ENCODE data around the gene GNB1L. TPM values are rescaled to one million over a fixed set of nuclear protein-coding genes. Genes with fewer than 3 reads are reported as not detected.

The GNB1L gene
- total RNA-seq, 1 donor from 2014 or later = 3.0 TPM

- no peak overlapping the region for H3K9ac ChIP-seq
- H3K79me2 ChIP-seq (ENCODE audit: low read depth) = no peaks in the 10 kb centered on the region
- H3K4me1 ChIP-seq = no peaks in the 10 kb centered on the region
- no peaks in the 10 kb centered on the region for H3K36me3 ChIP-seq
- H3K4me2 ChIP-seq = no peak overlapping the region
- H3K27ac Mint-ChIP-seq = peak overlapping the region; percentile 43
- no peaks in the 10 kb centered on the region for H3K27me3 Mint-ChIP-seq (ENCODE audit: insufficient read depth, low read depth)
- H3K9me3 Mint-ChIP-seq = no peaks in the 10 kb centered on the region
- H3K9me3 ChIP-seq (ENCODE audit: low read depth) = no peaks in the 10 kb centered on the region
- H2AFZ ChIP-seq (replicated peaks) = no peak overlapping the region
- H3K36me3 Mint-ChIP-seq = no peaks in the 10 kb centered on the region
- TF ChIP-seq EZH2 (IDR thresholded peaks at IDR 0.05) (no peak), EZH2phosphoT487 (IDR thresholded peaks at IDR 0.05) (no peak)
- TF ChIP-seq, protein P1, sequence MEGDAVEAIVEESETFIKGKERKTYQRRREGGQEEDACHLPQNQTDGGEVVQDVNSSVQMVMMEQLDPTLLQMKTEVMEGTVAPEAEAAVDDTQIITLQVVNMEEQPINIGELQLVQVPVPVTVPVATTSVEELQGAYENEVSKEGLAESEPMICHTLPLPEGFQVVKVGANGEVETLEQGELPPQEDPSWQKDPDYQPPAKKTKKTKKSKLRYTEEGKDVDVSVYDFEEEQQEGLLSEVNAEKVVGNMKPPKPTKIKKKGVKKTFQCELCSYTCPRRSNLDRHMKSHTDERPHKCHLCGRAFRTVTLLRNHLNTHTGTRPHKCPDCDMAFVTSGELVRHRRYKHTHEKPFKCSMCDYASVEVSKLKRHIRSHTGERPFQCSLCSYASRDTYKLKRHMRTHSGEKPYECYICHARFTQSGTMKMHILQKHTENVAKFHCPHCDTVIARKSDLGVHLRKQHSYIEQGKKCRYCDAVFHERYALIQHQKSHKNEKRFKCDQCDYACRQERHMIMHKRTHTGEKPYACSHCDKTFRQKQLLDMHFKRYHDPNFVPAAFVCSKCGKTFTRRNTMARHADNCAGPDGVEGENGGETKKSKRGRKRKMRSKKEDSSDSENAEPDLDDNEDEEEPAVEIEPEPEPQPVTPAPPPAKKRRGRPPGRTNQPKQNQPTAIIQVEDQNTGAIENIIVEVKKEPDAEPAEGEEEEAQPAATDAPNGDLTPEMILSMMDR (IDR thresholded peaks at IDR 0.05) = no peak
- H4K20me1 ChIP-seq (ENCODE audit: low read depth) = no peaks in the 10 kb centered on the region
- no peak for DNase-seq (ENCODE audit: low spot score)
- H3F3A ChIP-seq (ENCODE audit: low read depth) = no peaks in the 10 kb centered on the region
- no peaks in the 10 kb centered on the region for H3K27me3 ChIP-seq
- H3K4me1 Mint-ChIP-seq = peaks cover 11% of the 10 kb centered on the region
- H3K4me3 Mint-ChIP-seq = no peak overlapping the region
- no peak overlapping the region for H3K27ac ChIP-seq
- no peak overlapping the region for H3K4me3 ChIP-seq
Measured at GRCh38 chr22:19814428-19814827, 40.2 kb downstream of the GNB1L start.

- no peaks in the 10 kb centered on the region for H3K27me3 Mint-ChIP-seq (ENCODE audit: insufficient read depth, low read depth)
Measured at GRCh38 chr22:19812910-19813309, 41.8 kb downstream of the GNB1L start.

GRCh38 chr22:19811811-19812771 lies 42.6 kb downstream of the GNB1L start:
- Histone ChIP-seq H3K9me3 (ENCODE audit: low read depth) (no peaks in the 10 kb centered on the region), H3K27me3 (no peaks in the 10 kb centered on the region), H4K20me1 (ENCODE audit: low read depth) (no peaks in the 10 kb centered on the region), H3K27ac (no peak overlapping the region), H3K4me2 (no peak overlapping the region), H3K4me3 (no peak overlapping the region), H3K4me1 (no peaks in the 10 kb centered on the region), H3K36me3 (no peaks in the 10 kb centered on the region), H3K9ac (no peak overlapping the region), H2AFZ (replicated peaks) (no peak overlapping the region), H3F3A (ENCODE audit: low read depth) (no peaks in the 10 kb centered on the region), H3K79me2 (ENCODE audit: low read depth) (no peaks in the 10 kb centered on the region)
- DNase-seq (ENCODE audit: low spot score) = no peak
- Mint-ChIP-seq H3K27me3 (ENCODE audit: insufficient read depth, low read depth) (no peaks in the 10 kb centered on the region), H3K4me1 (peaks cover 3% of the 10 kb centered on the region), H3K27ac (no peak overlapping the region), H3K36me3 (no peaks in the 10 kb centered on the region), H3K9me3 (no peaks in the 10 kb centered on the region), H3K4me3 (no peak overlapping the region)
- TF ChIP-seq EZH2phosphoT487 (IDR thresholded peaks at IDR 0.05) = no peak

More at GRCh38 chr22:19812910-19813309, 41.8 kb downstream of the GNB1L start:
- Histone ChIP-seq H3K27me3 (no peaks in the 10 kb centered on the region), H3K9ac (no peak overlapping the region), H3K36me3 (no peaks in the 10 kb centered on the region), H4K20me1 (ENCODE audit: low read depth) (no peaks in the 10 kb centered on the region), H3K4me1 (no peaks in the 10 kb centered on the region), H3F3A (ENCODE audit: low read depth) (no peaks in the 10 kb centered on the region), H3K4me2 (no peak overlapping the region), H3K9me3 (ENCODE audit: low read depth) (no peaks in the 10 kb centered on the region), H2AFZ (replicated peaks) (no peak overlapping the region), H3K4me3 (no peak overlapping the region), H3K79me2 (ENCODE audit: low read depth) (no peaks in the 10 kb centered on the region), H3K27ac (no peak overlapping the region)
- no peak overlapping the region for H3K27ac Mint-ChIP-seq
- H3K4me3 Mint-ChIP-seq = no peak overlapping the region
- H3K36me3 Mint-ChIP-seq = no peaks in the 10 kb centered on the region
- no peak for DNase-seq (ENCODE audit: low spot score)
- H3K4me1 Mint-ChIP-seq = peaks cover 11% of the 10 kb centered on the region
- H3K9me3 Mint-ChIP-seq = no peaks in the 10 kb centered on the region
- TF ChIP-seq, protein P1 (IDR thresholded peaks at IDR 0.05) = no peak
- TF ChIP-seq EZH2 (IDR thresholded peaks at IDR 0.05) (no peak), EZH2phosphoT487 (IDR thresholded peaks at IDR 0.05) (no peak)

DNA sequence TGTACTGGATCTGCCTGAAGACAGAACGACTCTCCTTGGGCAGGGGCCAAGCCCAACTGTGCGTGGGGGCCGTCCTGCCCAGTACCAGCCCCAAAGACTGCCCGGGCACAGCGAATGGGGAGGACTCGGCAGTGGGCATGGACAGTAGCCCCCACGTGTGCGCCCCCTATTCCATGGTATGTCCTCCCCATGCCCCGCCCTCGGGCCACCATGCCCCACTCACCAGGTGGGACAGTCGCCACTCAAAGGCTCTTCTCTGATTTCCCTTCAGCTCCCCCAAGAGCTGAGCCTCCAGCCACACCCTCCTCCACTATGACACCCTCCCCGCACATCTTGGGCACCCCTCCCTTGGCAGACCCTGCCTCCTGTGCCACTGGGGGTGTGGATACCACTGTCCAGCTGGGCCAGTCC lies 43.5 kb downstream of the GNB1L start:
- DNase-seq (ENCODE audit: low spot score) = no peak
- no peak overlapping the region for H3K27ac Mint-ChIP-seq
- Histone ChIP-seq H3K4me1 (no peaks in the 10 kb centered on the region), H4K20me1 (ENCODE audit: low read depth) (no peaks in the 10 kb centered on the region), H3K36me3 (no peaks in the 10 kb centered on the region), H3F3A (ENCODE audit: low read depth) (no peaks in the 10 kb centered on the region), H3K9me3 (ENCODE audit: low read depth) (no peaks in the 10 kb centered on the region), H2AFZ (replicated peaks) (no peak overlapping the region), H3K27me3 (no peaks in the 10 kb centered on the region), H3K4me2 (no peak overlapping the region), H3K9ac (no peak overlapping the region), H3K79me2 (ENCODE audit: low read depth) (no peaks in the 10 kb centered on the region), H3K27ac (no peak overlapping the region), H3K4me3 (no peak overlapping the region)
- no peaks in the 10 kb centered on the region for H3K9me3 Mint-ChIP-seq
- TF ChIP-seq EZH2phosphoT487 (IDR thresholded peaks at IDR 0.05) (no peak), EZH2 (IDR thresholded peaks at IDR 0.05) (no peak)
- H3K4me3 Mint-ChIP-seq = no peak overlapping the region
- H3K27me3 Mint-ChIP-seq (ENCODE audit: insufficient read depth, low read depth) = no peaks in the 10 kb centered on the region
- peaks cover 3% of the 10 kb centered on the region for H3K4me1 Mint-ChIP-seq
- H3K36me3 Mint-ChIP-seq = no peaks in the 10 kb centered on the region

Data from neural progenitor cell (in vitro differentiated cells).